WTC11 (cell line): ENCODE data around the gene STYK1.

Source experiments
- ARID4B ChIP-seq: sonication (generic); formaldehyde crosslinking; IDR thresholded peaks from 2 replicates; pipeline ENCODE4 v1.8.0; 2023; ENCODE audit warnings: missing genetic modification reagents, mild to moderate bottlenecking, borderline replicate concordance
- ATF2 ChIP-seq: sonication (generic); formaldehyde crosslinking; IDR thresholded peaks from 2 replicates; pipeline ENCODE4 v1.8.1; 2022; ENCODE audit warnings: low read depth, missing genetic modification reagents, borderline replicate concordance
- CTCF ChIP-seq: fragments of 200-600 bp; IDR thresholded peaks from 2 replicates; pipeline ENCODE4 v1.8.0; 2022; ENCODE audit warnings: antibody characterized with exemption
- FOXP4 ChIP-seq: sonication (generic); formaldehyde crosslinking; IDR thresholded peaks from 2 replicates; pipeline ENCODE4 v1.8.0; 2022; ENCODE audit warnings: mild to moderate bottlenecking, missing genetic modification reagents
- GABPB1 ChIP-seq: sonication (generic); formaldehyde crosslinking; IDR thresholded peaks from 2 replicates; pipeline ENCODE4 v1.8.1; 2023; ENCODE audit warnings: mild to moderate bottlenecking, missing genetic modification reagents
- JAZF1 ChIP-seq: fragments of 250-450 bp; sonication (Bioruptor Pico); IDR thresholded peaks from 2 replicates; pipeline ENCODE4 v1.9.0; 2021; ENCODE audit warnings: moderate library complexity, mild to moderate bottlenecking, inconsistent platforms
- KAT7 ChIP-seq: sonication (generic); formaldehyde crosslinking; IDR thresholded peaks from 2 replicates; pipeline ENCODE4 v1.8.1; 2023; ENCODE audit warnings: missing genetic modification reagents, mild to moderate bottlenecking, borderline replicate concordance
- MAX ChIP-seq: sonication (generic); formaldehyde crosslinking; IDR thresholded peaks from 2 replicates; pipeline ENCODE4 v1.8.0; 2022; ENCODE audit warnings: mild to moderate bottlenecking, missing genetic modification reagents
- NFE2L1 ChIP-seq: sonication (generic); formaldehyde crosslinking; IDR thresholded peaks from 2 replicates; pipeline ENCODE4 v1.8.1; 2023; ENCODE audit warnings: missing genetic modification reagents
- NR2C2 ChIP-seq: sonication (generic); formaldehyde crosslinking; IDR thresholded peaks from 2 replicates; pipeline ENCODE4 v1.8.0; 2022; ENCODE audit warnings: mild to moderate bottlenecking, missing genetic modification reagents
- SMAD3 ChIP-seq: sonication (generic); formaldehyde crosslinking; IDR thresholded peaks from 2 replicates; pipeline ENCODE4 v1.8.0; 2022; ENCODE audit warnings: missing genetic modification reagents, mild to moderate bottlenecking, borderline replicate concordance
- USF1 ChIP-seq: sonication (generic); formaldehyde crosslinking; IDR thresholded peaks from 2 replicates; pipeline ENCODE4 v1.8.0; 2022; ENCODE audit warnings: mild to moderate bottlenecking, missing genetic modification reagents
- ZBTB43 ChIP-seq: sonication (generic); formaldehyde crosslinking; IDR thresholded peaks from 2 replicates; pipeline ENCODE4 v1.8.1; 2023; ENCODE audit warnings: mild to moderate bottlenecking, missing genetic modification reagents

GRCh38 chr12:10697156-10697555, 23.3 kb upstream of the STYK1 start:
- TF ChIP-seq CTCF (no peak), ATF2 (CRISPR knock-in tag) (no peak), MAX (CRISPR knock-in tag) (no peak), GABPB1 (CRISPR knock-in tag) (no peak), JAZF1 (CRISPR knock-in tag) (no peak), SMAD3 (CRISPR knock-in tag) (no peak), ZBTB43 (CRISPR knock-in tag) (no peak), ARID4B (CRISPR knock-in tag) (no peak), NR2C2 (no peak), FOXP4 (no peak), KAT7 (CRISPR knock-in tag) (no peak), NFE2L1 (CRISPR knock-in tag) (no peak), USF1 (no peak)
